Activated naive CD4-positive, alpha-beta T cell treated with Interleukin-2 at 50 U/mL for 16 hours (primary cell): ENCODE results near the gene CCDC192.
"Not testable (repeated sequence)": the region's sequence is repeated elsewhere in the genome, so short reads cannot be mapped to it uniquely, and the experiment has no call there.

Experiments used
- DNase-seq: peaks from one replicate; pipeline ENCODE4 v3.0.0-alpha.2; 2020

CCDC192 gene

GRCh38 chr5:127702926-127703561 is at the start of gene CCDC192:
TSS of gene CCDC192 (plus strand) at chr5:127703391. CDS start at chr5:127703446, 55 bp downstream.
- DNase-seq, result no peak

- DNase-seq, result no peak
Measured at GRCh38 chr5:127656825-127657224, 46.4 kb upstream of the CCDC192 start.

- no peak for DNase-seq
Measured at GRCh38 chr5:127660047-127660733, 43.0 kb upstream of the CCDC192 start.

- no peak for DNase-seq
Measured at GRCh38 chr5:127664093-127664492, 39.1 kb upstream of the CCDC192 start.

- DNase-seq, result no peak
Measured at GRCh38 chr5:127665641-127666040, 37.5 kb upstream of the CCDC192 start.

- no peak for DNase-seq
Measured at GRCh38 chr5:127666043-127666716, 37.0 kb upstream of the CCDC192 start.

GRCh38 chr5:127667926-127668325 is 35.3 kb upstream of the CCDC192 start:
- DNase-seq, result no peak

GRCh38 chr5:127671218-127671617 is 32.0 kb upstream of the CCDC192 start:
- DNase-seq, result no peak

GRCh38 chr5:127673117-127673800 is 29.9 kb upstream of the CCDC192 start:
- no peak for DNase-seq

GRCh38 chr5:127676951-127677350 is 26.2 kb upstream of the CCDC192 start:
- DNase-seq, result not testable (repeated sequence)

GRCh38 chr5:127679691-127680330 is 23.4 kb upstream of the CCDC192 start:
- not testable (repeated sequence) for DNase-seq

- no peak for DNase-seq
Measured at GRCh38 chr5:127680595-127680994, 22.6 kb upstream of the CCDC192 start.

- DNase-seq, result no peak
Measured at GRCh38 chr5:127683008-127683407, 20.2 kb upstream of the CCDC192 start.

GRCh38 chr5:127684726-127685467 is 18.3 kb upstream of the CCDC192 start:
- no peak for DNase-seq

GRCh38 chr5:127685662-127686061 is 17.5 kb upstream of the CCDC192 start:
- DNase-seq, result no peak

- no peak for DNase-seq
Measured at GRCh38 chr5:127686424-127686823, 16.8 kb upstream of the CCDC192 start.

- no peak for DNase-seq
Measured at GRCh38 chr5:127694518-127695171, 8.5 kb upstream of the CCDC192 start.

GRCh38 chr5:127695346-127695745 is 7.8 kb upstream of the CCDC192 start:
- no peak for DNase-seq

- DNase-seq, result no peak
Measured at GRCh38 chr5:127696683-127697082, 6.5 kb upstream of the CCDC192 start.

- no peak for DNase-seq
Measured at GRCh38 chr5:127697894-127698600, 5.1 kb upstream of the CCDC192 start.

GRCh38 chr5:127699416-127699815 is 3.8 kb upstream of the CCDC192 start:
- DNase-seq, result no peak
